SK-N-SH (cell line): ENCODE results near the gene KCNJ12.
"Not testable (repeated sequence)": the region's sequence is repeated elsewhere in the genome, so short reads cannot be mapped to it uniquely, and the experiment has no call there.

ENCODE experiments used
- CTCF ChIP-seq: fragments of 200-600 bp; sonication (generic); IDR thresholded peaks from 2 replicates; pipeline ENCODE4 v1.6.1; 2017; ENCODE audit warnings: antibody characterized with exemption, mild to moderate bottlenecking, moderate library complexity
- ELF1 ChIP-seq: IDR thresholded peaks from 2 replicates; pipeline ENCODE4 v1.4.0; 2012
- POLR2AphosphoS5 ChIP-seq: IDR thresholded peaks from 2 replicates; pipeline ENCODE4 v1.6.1; 2012; ENCODE audit warnings: low read depth, low read length
- RCOR1 ChIP-seq: fragments of 150-350 bp; IDR thresholded peaks from 2 replicates; pipeline ENCODE4 v1.6.1; 2017; ENCODE audit warnings: antibody characterized with exemption, low read length
- RFX5 ChIP-seq: IDR thresholded peaks from 2 replicates; pipeline ENCODE4 v1.6.1; 2012; ENCODE audit warnings: mild to moderate bottlenecking, improper control_type of control experiment, low read length
- SIN3A ChIP-seq: IDR thresholded peaks from 2 replicates; pipeline ENCODE4 v1.6.1; 2012; ENCODE audit warnings: low read depth, mild to moderate bottlenecking, low read length, moderate library complexity, borderline replicate concordance
- TCF12 ChIP-seq: IDR thresholded peaks from 2 replicates; pipeline ENCODE4 v1.4.0; 2012
- YY1 ChIP-seq: IDR thresholded peaks from 2 replicates; pipeline ENCODE4 v1.4.0; 2012; ENCODE audit warnings: low read depth, mild to moderate bottlenecking
- TF ChIP-seq, protein P1 (sequence below): IDR thresholded peaks from 2 replicates; pipeline ENCODE4 v1.6.1; 2012; ENCODE audit warnings: mild to moderate bottlenecking, low read depth, low read length, moderate library complexity
- TF ChIP-seq, protein P2 (sequence below): fragments of 150-350 bp; IDR thresholded peaks from 2 replicates; pipeline ENCODE4 v1.6.1; 2017; ENCODE audit warnings: antibody characterized with exemption, low read length, low read depth, borderline replicate concordance
- TF ChIP-seq, protein P3 (sequence below): IDR thresholded peaks from 2 replicates; pipeline ENCODE4; 2012

- TF ChIP-seq POLR2AphosphoS5, TCF12, CTCF, RCOR1, ELF1, SIN3A, YY1, RFX5: not testable (repeated sequence)
- TF ChIP-seq, protein P1, sequence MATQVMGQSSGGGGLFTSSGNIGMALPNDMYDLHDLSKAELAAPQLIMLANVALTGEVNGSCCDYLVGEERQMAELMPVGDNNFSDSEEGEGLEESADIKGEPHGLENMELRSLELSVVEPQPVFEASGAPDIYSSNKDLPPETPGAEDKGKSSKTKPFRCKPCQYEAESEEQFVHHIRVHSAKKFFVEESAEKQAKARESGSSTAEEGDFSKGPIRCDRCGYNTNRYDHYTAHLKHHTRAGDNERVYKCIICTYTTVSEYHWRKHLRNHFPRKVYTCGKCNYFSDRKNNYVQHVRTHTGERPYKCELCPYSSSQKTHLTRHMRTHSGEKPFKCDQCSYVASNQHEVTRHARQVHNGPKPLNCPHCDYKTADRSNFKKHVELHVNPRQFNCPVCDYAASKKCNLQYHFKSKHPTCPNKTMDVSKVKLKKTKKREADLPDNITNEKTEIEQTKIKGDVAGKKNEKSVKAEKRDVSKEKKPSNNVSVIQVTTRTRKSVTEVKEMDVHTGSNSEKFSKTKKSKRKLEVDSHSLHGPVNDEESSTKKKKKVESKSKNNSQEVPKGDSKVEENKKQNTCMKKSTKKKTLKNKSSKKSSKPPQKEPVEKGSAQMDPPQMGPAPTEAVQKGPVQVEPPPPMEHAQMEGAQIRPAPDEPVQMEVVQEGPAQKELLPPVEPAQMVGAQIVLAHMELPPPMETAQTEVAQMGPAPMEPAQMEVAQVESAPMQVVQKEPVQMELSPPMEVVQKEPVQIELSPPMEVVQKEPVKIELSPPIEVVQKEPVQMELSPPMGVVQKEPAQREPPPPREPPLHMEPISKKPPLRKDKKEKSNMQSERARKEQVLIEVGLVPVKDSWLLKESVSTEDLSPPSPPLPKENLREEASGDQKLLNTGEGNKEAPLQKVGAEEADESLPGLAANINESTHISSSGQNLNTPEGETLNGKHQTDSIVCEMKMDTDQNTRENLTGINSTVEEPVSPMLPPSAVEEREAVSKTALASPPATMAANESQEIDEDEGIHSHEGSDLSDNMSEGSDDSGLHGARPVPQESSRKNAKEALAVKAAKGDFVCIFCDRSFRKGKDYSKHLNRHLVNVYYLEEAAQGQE: not testable (repeated sequence)
- TF ChIP-seq, protein P2, sequence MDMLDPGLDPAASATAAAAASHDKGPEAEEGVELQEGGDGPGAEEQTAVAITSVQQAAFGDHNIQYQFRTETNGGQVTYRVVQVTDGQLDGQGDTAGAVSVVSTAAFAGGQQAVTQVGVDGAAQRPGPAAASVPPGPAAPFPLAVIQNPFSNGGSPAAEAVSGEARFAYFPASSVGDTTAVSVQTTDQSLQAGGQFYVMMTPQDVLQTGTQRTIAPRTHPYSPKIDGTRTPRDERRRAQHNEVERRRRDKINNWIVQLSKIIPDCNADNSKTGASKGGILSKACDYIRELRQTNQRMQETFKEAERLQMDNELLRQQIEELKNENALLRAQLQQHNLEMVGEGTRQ: not testable (repeated sequence)
- TF ChIP-seq, protein P3, sequence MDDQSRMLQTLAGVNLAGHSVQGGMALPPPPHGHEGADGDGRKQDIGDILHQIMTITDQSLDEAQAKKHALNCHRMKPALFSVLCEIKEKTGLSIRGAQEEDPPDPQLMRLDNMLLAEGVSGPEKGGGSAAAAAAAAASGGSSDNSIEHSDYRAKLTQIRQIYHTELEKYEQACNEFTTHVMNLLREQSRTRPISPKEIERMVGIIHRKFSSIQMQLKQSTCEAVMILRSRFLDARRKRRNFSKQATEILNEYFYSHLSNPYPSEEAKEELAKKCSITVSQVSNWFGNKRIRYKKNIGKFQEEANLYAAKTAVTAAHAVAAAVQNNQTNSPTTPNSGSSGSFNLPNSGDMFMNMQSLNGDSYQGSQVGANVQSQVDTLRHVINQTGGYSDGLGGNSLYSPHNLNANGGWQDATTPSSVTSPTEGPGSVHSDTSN: not testable (repeated sequence)
These were observed 33.8 kb downstream of the KCNJ12 start for GRCh38 chr17:21409971-21410370.
